Renal cortex interstitium (tissue), 11 donors: ENCODE results near the gene ACSF2. TPM values are rescaled to one million over a fixed set of nuclear protein-coding genes. Genes with fewer than 3 reads are reported as not detected.

ENCODE experiments used
- DNase-seq, 11 donors: peaks; one replicate each; pipeline ENCODE4 v3.0.0-alpha.2; 2013; ENCODE audit warnings: low read depth in 9 of 11, low spot score in 4 of 11; ENCODE audit errors: extremely low read depth in 1 of 11
- polyA plus RNA-seq, 3 donors: library from polyadenylated mRNA; unstranded; fragments of 120-200 nt; gene quantifications; one replicate each; pipeline ENCODE4 v1.2.1, GENCODE V29; 2013; ENCODE audit not compliant: insufficient read length in 3 of 3

ACSF2 gene
- polyA plus RNA-seq, 3 donors = 97.8 to 112 (median 110) TPM

GRCh38 chr17:50483266-50483665 is 57.2 kb downstream of the ACSF2 start:
- no peak for DNase-seq

- no peak for DNase-seq
Observed at GRCh38 chr17:50484386-50485155, 58.6 kb downstream of the ACSF2 start.

GRCh38 chr17:50487213-50488096 is 61.4 kb downstream of the ACSF2 start:
- no peak for DNase-seq

- DNase-seq = no peak
Observed at GRCh38 chr17:50488880-50489279, 62.9 kb downstream of the ACSF2 start.

- no peak for DNase-seq
Observed at GRCh38 chr17:50491505-50491904, 65.5 kb downstream of the ACSF2 start.

GRCh38 chr17:50492214-50492613 is 66.2 kb downstream of the ACSF2 start:
- no peak for DNase-seq

- no peak for DNase-seq
Observed at GRCh38 chr17:50493744-50494143, 67.7 kb downstream of the ACSF2 start.

GRCh38 chr17:50495217-50495823 is 69.3 kb downstream of the ACSF2 start:
- no peak for DNase-seq

GRCh38 chr17:50495918-50496317 is 69.9 kb downstream of the ACSF2 start:
- DNase-seq = no peak

- DNase-seq = no peak
Observed at GRCh38 chr17:50498021-50498874, 72.2 kb downstream of the ACSF2 start.

GRCh38 chr17:50499270-50499669 is 73.3 kb downstream of the ACSF2 start:
- DNase-seq = no peak

GRCh38 chr17:50499721-50500120 is 73.7 kb downstream of the ACSF2 start:
- DNase-seq = no peak

GRCh38 chr17:50501054-50501453 is 75.0 kb downstream of the ACSF2 start:
- DNase-seq = no peak

- no peak for DNase-seq
Observed at GRCh38 chr17:50502301-50502990, 76.4 kb downstream of the ACSF2 start.

- no peak for DNase-seq
Observed at GRCh38 chr17:50505591-50506130, 79.6 kb downstream of the ACSF2 start.

GRCh38 chr17:50506298-50506697 is 80.3 kb downstream of the ACSF2 start:
- DNase-seq = no peak

GRCh38 chr17:50507871-50508572 is 82.0 kb downstream of the ACSF2 start, which contains the start of gene MYCBPAP:
Gene MYCBPAP, plus strand, starts transcription at chr17:50508439. Its CDS starts 236 bp downstream, at chr17:50508675.
- peak in 10 of 11 donors; percentile 67 to 79 (median 74) for DNase-seq
